HEK293 (cell line): ENCODE data around the gene FAM78B.

Source experiments
- CTCF ChIA-PET: fragments of 350-600 bp; formaldehyde crosslinking; extraction: SDS; loops from one replicate; lab custom pipeline; 2021; ENCODE audit warnings: antibody characterized with exemption; lab: Yijun Ruan, JAX
- POLR2A ChIA-PET: fragments of 300-600 bp; formaldehyde crosslinking; extraction: SDS; loops from one replicate; lab custom pipeline; 2020; ENCODE audit warnings: antibody characterized with exemption, inconsistent platforms; lab: Yijun Ruan, JAX
- H3K27ac ChIP-seq: fragments of 200-500 bp; sonication (Bioruptor generic); 2 replicates; pipeline ENCODE4 v1.5.1; 2014; ENCODE audit warnings: low read depth, low read length, control low read depth, inconsistent platforms; ENCODE audit errors: extremely low read depth
- H3K36me3 ChIP-seq, 2 experiments: fragments of 200-500 bp in 1 of 2; sonication (Bioruptor generic) in 1 of 2; 1 replicate in 1 of 2; 2 replicates in 1 of 2; pipeline ENCODE4 v1.5.1; 2014 to 2017; ENCODE audit warnings: inconsistent platforms in 2 of 2, low read length in 2 of 2; ENCODE audit not compliant: control insufficient read depth in 2 of 2, insufficient read depth in 1 of 2
- H3K4me1 ChIP-seq: fragments of 200-500 bp; sonication (Bioruptor generic); 2 replicates; pipeline ENCODE4 v1.5.1; 2014; ENCODE audit warnings: mild to moderate bottlenecking, low read length, inconsistent platforms; ENCODE audit not compliant: control insufficient read depth, insufficient read depth
- H3K4me3 ChIP-seq: 2 replicates; pipeline ENCODE4 v1.5.1; 2011; ENCODE audit warnings: low read depth, mild to moderate bottlenecking, control low read depth, low read length, moderate library complexity
- H3K9me3 ChIP-seq: fragments of 200-500 bp; sonication (Bioruptor generic); 2 replicates; pipeline ENCODE4 v1.5.1; 2014; ENCODE audit warnings: low read depth, low read length, inconsistent platforms; ENCODE audit not compliant: control insufficient read depth, insufficient read depth
- EGR2 ChIP-seq: fragments of 450-650 bp; formaldehyde crosslinking; IDR thresholded peaks from 2 replicates; pipeline ENCODE4 v1.5.1; 2016; ENCODE audit warnings: low read depth, missing biosample characterization, missing genetic modification characterization
- OSR2 ChIP-seq: fragments of 450-650 bp; formaldehyde crosslinking; IDR thresholded peaks from 2 replicates; pipeline ENCODE4 v1.5.1; 2016; ENCODE audit warnings: missing biosample characterization, missing genetic modification characterization
- ZEB2 ChIP-seq: fragments of 450-650 bp; formaldehyde crosslinking; IDR thresholded peaks from 2 replicates; pipeline ENCODE4 v1.5.1; 2016; ENCODE audit warnings: missing biosample characterization, missing genetic modification characterization
- ZFHX2 ChIP-seq: fragments of 450-650 bp; formaldehyde crosslinking; conservative IDR thresholded peaks from 2 replicates; pipeline ENCODE4 v1.5.1; 2016; ENCODE audit warnings: missing biosample characterization, missing genetic modification characterization
- ZNF140 ChIP-seq: fragments of 450-650 bp; formaldehyde crosslinking; IDR thresholded peaks from 2 replicates; pipeline ENCODE4 v1.5.1; 2016; ENCODE audit warnings: missing biosample characterization, missing genetic modification characterization
- ZNF175 ChIP-seq: fragments of 450-650 bp; formaldehyde crosslinking; IDR thresholded peaks from 2 replicates; pipeline ENCODE4 v1.5.1; 2016; ENCODE audit warnings: missing biosample characterization, missing genetic modification characterization
- ZNF19 ChIP-seq: fragments of 450-650 bp; formaldehyde crosslinking; IDR thresholded peaks from 2 replicates; pipeline ENCODE4; 2016; ENCODE audit warnings: missing biosample characterization, missing genetic modification characterization, low read depth
- ZNF391 ChIP-seq: fragments of 450-650 bp; formaldehyde crosslinking; IDR thresholded peaks from 2 replicates; pipeline ENCODE4 v1.5.1; 2016; ENCODE audit warnings: low read depth, missing biosample characterization, missing genetic modification characterization, borderline replicate concordance
- TF ChIP-seq, protein P1 (sequence below): fragments of 450-650 bp; formaldehyde crosslinking; IDR thresholded peaks from 2 replicates; pipeline ENCODE4 v1.5.0; 2017; ENCODE audit warnings: missing biosample characterization, missing genetic modification characterization, borderline replicate concordance
- TF ChIP-seq, protein P2 (sequence below): sonication (generic); formaldehyde crosslinking; IDR thresholded peaks from 2 replicates; pipeline ENCODE4 v1.8.1; 2022; ENCODE audit warnings: mild to moderate bottlenecking, moderate library complexity, missing genetic modification reagents
- TF ChIP-seq, protein P3 (sequence below): fragments of 450-650 bp; formaldehyde crosslinking; IDR thresholded peaks from 2 replicates; pipeline ENCODE4; 2016; ENCODE audit warnings: missing biosample characterization, missing genetic modification characterization
- TF ChIP-seq, protein P4 (sequence below): fragments of 450-650 bp; formaldehyde crosslinking; IDR thresholded peaks from 2 replicates; pipeline ENCODE4 v1.5.1; 2016; ENCODE audit warnings: missing biosample characterization, missing genetic modification characterization

Gene FAM78B

DNA sequence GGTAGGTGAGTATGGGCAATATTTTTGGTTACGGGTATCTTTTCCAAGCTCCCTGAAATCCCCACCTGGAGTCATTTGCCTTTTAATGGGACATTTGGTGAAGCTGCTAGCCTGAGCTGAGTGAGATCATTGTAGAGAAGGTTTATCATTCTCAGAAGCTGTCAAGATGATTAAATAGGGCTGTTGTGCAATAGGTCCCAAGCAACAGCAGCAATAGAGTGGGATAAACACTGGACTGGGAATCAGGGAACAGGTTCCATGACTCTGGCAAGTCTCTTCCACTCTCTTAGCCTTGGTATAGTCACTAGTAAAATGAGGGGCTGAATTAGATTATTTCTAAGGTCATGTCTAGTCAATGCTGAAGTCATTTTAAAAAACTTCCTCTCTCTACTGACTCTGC lies 30.3 kb upstream of the FAM78B start (continued):
- TF ChIP-seq, protein P1, sequence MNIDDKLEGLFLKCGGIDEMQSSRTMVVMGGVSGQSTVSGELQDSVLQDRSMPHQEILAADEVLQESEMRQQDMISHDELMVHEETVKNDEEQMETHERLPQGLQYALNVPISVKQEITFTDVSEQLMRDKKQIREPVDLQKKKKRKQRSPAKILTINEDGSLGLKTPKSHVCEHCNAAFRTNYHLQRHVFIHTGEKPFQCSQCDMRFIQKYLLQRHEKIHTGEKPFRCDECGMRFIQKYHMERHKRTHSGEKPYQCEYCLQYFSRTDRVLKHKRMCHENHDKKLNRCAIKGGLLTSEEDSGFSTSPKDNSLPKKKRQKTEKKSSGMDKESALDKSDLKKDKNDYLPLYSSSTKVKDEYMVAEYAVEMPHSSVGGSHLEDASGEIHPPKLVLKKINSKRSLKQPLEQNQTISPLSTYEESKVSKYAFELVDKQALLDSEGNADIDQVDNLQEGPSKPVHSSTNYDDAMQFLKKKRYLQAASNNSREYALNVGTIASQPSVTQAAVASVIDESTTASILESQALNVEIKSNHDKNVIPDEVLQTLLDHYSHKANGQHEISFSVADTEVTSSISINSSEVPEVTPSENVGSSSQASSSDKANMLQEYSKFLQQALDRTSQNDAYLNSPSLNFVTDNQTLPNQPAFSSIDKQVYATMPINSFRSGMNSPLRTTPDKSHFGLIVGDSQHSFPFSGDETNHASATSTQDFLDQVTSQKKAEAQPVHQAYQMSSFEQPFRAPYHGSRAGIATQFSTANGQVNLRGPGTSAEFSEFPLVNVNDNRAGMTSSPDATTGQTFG (tag by site-specific recombination) = no peak
- TF ChIP-seq ZNF175 (tag by site-specific recombination) (no peak), ZNF391 (tag by site-specific recombination) (no peak), ZNF19 (no peak), ZEB2 (tag by site-specific recombination) (no peak), ZNF140 (tag by site-specific recombination) (no peak)
- TF ChIP-seq, protein P2, sequence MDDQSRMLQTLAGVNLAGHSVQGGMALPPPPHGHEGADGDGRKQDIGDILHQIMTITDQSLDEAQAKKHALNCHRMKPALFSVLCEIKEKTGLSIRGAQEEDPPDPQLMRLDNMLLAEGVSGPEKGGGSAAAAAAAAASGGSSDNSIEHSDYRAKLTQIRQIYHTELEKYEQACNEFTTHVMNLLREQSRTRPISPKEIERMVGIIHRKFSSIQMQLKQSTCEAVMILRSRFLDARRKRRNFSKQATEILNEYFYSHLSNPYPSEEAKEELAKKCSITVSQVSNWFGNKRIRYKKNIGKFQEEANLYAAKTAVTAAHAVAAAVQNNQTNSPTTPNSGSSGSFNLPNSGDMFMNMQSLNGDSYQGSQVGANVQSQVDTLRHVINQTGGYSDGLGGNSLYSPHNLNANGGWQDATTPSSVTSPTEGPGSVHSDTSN (CRISPR knock-in tag) = no peak
- TF ChIP-seq, protein P3, sequence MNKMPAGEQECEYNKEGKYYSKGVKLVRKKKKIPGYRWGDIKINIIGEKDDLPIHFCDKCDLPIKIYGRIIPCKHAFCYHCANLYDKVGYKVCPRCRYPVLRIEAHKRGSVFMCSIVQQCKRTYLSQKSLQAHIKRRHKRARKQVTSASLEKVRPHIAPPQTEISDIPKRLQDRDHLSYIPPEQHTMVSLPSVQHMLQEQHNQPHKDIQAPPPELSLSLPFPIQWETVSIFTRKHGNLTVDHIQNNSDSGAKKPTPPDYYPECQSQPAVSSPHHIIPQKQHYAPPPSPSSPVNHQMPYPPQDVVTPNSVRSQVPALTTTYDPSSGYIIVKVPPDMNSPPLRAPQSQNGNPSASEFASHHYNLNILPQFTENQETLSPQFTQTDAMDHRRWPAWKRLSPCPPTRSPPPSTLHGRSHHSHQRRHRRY (tag by site-specific recombination) = no peak

DNA sequence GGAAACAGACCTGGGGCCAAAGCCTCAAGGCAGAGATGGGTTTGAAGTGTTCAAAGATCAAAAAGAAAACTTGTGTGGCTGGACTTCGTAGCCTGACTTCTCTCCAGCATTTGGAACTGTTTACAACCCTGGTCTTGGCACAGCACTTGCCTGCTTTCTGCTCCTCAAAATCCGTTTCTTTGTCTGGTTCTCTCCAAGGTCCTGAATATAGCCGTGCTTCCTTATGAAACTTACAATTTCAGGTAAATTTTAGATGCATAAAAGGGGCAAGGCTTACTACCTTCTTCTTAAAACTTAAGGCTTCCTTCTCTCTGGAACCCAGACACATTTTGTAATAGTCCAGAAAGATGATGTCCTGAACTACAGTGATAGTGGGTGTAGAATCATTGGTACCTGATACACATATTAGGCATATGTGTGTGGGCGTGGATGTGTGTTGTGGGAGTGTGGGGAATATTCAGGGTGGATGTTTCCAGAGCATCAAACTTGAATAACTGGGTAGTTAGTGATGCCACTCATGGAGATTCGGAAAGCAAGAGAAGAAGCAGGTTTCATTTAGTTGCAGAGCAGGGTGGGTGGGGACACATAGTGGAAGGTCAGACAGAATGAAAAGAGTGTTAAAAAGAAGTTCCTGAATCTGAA lies 26.4 kb upstream of the FAM78B start:
- Histone ChIP-seq H3K4me1 (no peaks in the 10 kb centered on the region), H3K36me3 (no peaks in the 10 kb centered on the region), H3K27ac (no peak overlapping the region), H3K9me3 (no peaks in the 10 kb centered on the region), H3K4me3 (no peak overlapping the region)
- ChIA-PET POLR2A (no interaction called here), CTCF (no interaction called here)
- TF ChIP-seq ZFHX2 (tag by site-specific recombination) = 0 out of 2 replicates have a peak, but pooled peaks have one; percentile 27
- no peak for TF ChIP-seq OSR2 (tag by site-specific recombination)
- TF ChIP-seq, protein P4, sequence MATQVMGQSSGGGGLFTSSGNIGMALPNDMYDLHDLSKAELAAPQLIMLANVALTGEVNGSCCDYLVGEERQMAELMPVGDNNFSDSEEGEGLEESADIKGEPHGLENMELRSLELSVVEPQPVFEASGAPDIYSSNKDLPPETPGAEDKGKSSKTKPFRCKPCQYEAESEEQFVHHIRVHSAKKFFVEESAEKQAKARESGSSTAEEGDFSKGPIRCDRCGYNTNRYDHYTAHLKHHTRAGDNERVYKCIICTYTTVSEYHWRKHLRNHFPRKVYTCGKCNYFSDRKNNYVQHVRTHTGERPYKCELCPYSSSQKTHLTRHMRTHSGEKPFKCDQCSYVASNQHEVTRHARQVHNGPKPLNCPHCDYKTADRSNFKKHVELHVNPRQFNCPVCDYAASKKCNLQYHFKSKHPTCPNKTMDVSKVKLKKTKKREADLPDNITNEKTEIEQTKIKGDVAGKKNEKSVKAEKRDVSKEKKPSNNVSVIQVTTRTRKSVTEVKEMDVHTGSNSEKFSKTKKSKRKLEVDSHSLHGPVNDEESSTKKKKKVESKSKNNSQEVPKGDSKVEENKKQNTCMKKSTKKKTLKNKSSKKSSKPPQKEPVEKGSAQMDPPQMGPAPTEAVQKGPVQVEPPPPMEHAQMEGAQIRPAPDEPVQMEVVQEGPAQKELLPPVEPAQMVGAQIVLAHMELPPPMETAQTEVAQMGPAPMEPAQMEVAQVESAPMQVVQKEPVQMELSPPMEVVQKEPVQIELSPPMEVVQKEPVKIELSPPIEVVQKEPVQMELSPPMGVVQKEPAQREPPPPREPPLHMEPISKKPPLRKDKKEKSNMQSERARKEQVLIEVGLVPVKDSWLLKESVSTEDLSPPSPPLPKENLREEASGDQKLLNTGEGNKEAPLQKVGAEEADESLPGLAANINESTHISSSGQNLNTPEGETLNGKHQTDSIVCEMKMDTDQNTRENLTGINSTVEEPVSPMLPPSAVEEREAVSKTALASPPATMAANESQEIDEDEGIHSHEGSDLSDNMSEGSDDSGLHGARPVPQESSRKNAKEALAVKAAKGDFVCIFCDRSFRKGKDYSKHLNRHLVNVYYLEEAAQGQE (tag by site-specific recombination) = peak; percentile 88

DNA sequence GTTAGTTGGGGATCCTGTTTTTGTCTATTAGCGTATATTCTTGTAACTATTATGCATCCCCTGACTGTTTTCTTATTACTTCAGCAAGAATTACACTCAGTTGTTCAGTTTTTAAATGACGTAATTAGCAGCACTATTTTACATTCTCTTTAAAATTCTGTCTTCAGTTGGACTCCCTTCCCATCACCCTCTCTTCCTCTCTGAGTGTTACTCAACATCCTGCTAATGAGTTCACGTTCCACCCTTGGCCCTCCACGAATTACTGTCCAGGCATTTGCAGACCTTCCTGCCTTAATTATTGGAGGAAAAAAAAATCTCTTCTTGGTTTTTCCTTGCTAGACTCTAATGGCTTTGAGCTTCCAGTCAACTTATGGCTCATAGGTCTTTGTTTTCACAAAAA lies 23.6 kb upstream of the FAM78B start:
- no peaks in the 10 kb centered on the region for H3K4me1 ChIP-seq

More for the DNA sequence above, 23.6 kb upstream of the FAM78B start:
- CTCF ChIA-PET = interaction anchor here (0.6 kb wide), 1 partner anchor 160 kb away, joined by 4 read pairs; no protein-coding TSS in a partner anchor
- no peak overlapping the region for H3K4me3 ChIP-seq
- no peak for TF ChIP-seq EGR2 (tag by site-specific recombination)
- H3K9me3 ChIP-seq = no peaks in the 10 kb centered on the region
- H3K27ac ChIP-seq = no peak overlapping the region
- POLR2A ChIA-PET = no interaction called here
- no peaks in the 10 kb centered on the region for H3K36me3 ChIP-seq
